SKM-1 (cell line): Measurements from ENCODE around the gene TENM4.
A peak's percentile ranks its signal among the peaks of the same experiment; 100 is the strongest.
"Not testable (repeated sequence)": the region's sequence is repeated elsewhere in the genome, so short reads cannot be mapped to it uniquely, and the experiment has no call there.

Source experiments
- DNase-seq: peaks from one replicate; lab custom pipeline; 2025; ENCODE audit not compliant: unreplicated experiment; lab: John Stamatoyannopoulos, UW

The TENM4 gene

GRCh38 chr11:79220171-79220570 lies 220.7 kb downstream of the TENM4 start:
- DNase-seq, result no peak

- no peak for DNase-seq
These were observed 221.4 kb downstream of the TENM4 start for GRCh38 chr11:79219186-79220045.

GRCh38 chr11:79212741-79213190 lies 228.1 kb downstream of the TENM4 start:
- no peak for DNase-seq

- DNase-seq, result no peak
These were observed 231.1 kb downstream of the TENM4 start for GRCh38 chr11:79209540-79210266.

- no peak for DNase-seq
These were observed 232.7 kb downstream of the TENM4 start for GRCh38 chr11:79208126-79208525.

GRCh38 chr11:79206951-79207350 lies 233.9 kb downstream of the TENM4 start:
- DNase-seq, result no peak

GRCh38 chr11:79205786-79206185 lies 235.0 kb downstream of the TENM4 start:
- DNase-seq, result no peak

- no peak for DNase-seq
These were observed 239.0 kb downstream of the TENM4 start for GRCh38 chr11:79201677-79202347.

- no peak for DNase-seq
These were observed 240.3 kb downstream of the TENM4 start for GRCh38 chr11:79200398-79201070.

- no peak for DNase-seq
These were observed 241.0 kb downstream of the TENM4 start for GRCh38 chr11:79199729-79200354.

GRCh38 chr11:79198898-79199250 lies 242.0 kb downstream of the TENM4 start:
- DNase-seq, result no peak

- DNase-seq, result no peak
These were observed 242.5 kb downstream of the TENM4 start for GRCh38 chr11:79198203-79198897.

GRCh38 chr11:79196950-79197349 lies 243.9 kb downstream of the TENM4 start:
- no peak for DNase-seq

GRCh38 chr11:79195209-79195608 lies 245.6 kb downstream of the TENM4 start:
- no peak for DNase-seq

- DNase-seq, result no peak
These were observed 247.0 kb downstream of the TENM4 start for GRCh38 chr11:79193663-79194310.

GRCh38 chr11:79192836-79193235 lies 248.0 kb downstream of the TENM4 start:
- no peak for DNase-seq

GRCh38 chr11:79191716-79192115 lies 249.1 kb downstream of the TENM4 start:
- not testable (repeated sequence) for DNase-seq

- not testable (repeated sequence) for DNase-seq
These were observed 250.3 kb downstream of the TENM4 start for GRCh38 chr11:79190553-79190952.

- DNase-seq, result no peak
These were observed 251.2 kb downstream of the TENM4 start for GRCh38 chr11:79189601-79190000.

GRCh38 chr11:79189055-79189454 lies 251.8 kb downstream of the TENM4 start:
- peak; percentile 62 for DNase-seq
